ENCODE data around the gene NCOA6. TPM values are rescaled to one million over a fixed set of nuclear protein-coding genes. Genes with fewer than 3 reads are reported as not detected.

The NCOA6 gene
- total RNA-seq (2014; rRNA removed) (9.8 and 10.2 TPM in 2 replicates), Bru-seq, nascent RNA (percentile 89 among the genes with signal in this experiment), BruChase-seq, experiment 1, labeled RNA remaining after a 6-hour chase (percentile 90 among the genes with signal in this experiment), BruChase-seq, experiment 2, labeled RNA remaining after a 2-hour chase (percentile 88 among the genes with signal in this experiment)
- long read RNA-seq, partial matches to known transcripts = 32 of 67 reads
- long read RNA-seq, other reads (novel, unspliced or antisense) = 35 of 67 reads

DNA sequence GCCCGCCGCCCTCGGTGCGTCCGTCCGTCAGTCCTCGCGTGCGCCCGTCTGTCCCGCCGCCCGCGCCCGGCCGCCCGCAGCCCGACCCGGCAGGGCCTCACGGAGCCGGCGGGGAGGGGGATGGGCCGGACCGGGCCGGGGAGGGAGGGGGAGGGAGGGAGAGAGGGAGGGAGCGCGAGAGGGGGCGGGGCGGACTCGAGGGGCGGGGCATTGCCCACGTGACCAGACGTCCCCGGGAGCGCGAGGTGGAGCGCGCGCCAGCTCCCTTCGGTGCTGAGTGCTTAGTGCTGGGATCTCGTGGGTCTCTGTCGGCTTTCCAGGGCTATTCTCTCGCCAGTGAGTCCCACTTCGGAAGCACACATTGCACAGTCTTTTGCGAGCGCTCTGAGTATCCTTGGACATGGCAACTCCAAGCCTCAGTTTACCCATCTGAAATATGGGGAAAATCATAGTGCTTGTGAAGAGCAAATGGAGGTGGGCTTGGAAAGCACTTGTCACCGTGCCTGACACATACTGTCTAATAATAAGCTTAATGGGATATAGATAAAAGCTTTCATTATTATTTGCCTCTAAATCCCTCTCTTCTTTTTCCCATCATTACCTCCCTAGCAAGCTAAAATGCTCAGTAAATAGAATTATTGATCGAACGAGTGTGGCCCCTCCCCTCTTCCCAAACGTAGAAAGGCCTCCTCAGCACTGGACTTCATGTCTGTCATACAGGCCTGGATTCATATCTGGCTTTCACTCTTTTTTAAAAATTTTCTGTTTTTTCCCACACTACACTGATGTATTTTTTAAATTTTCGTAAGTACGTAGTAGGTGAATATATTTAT lies at the start of gene NCOA6:
TSS of gene NCOA6 (minus strand) at position 122 of the 833 bp plus-strand sequence. CDS start 43,296 bp downstream, outside the sequence.
- intact Hi-C loops (cut with micrococcal nuclease) = no loop called here
- H3K9ac ChIP-seq (ENCODE audit: low read length) = peak within 1 kb of the TSS; percentile 89
- TF ChIP-seq EZH2 (IDR thresholded peaks at IDR 0.05; ENCODE audit: low read length, unreplicated experiment) = no peak
- TF ChIP-seq, protein P1, sequence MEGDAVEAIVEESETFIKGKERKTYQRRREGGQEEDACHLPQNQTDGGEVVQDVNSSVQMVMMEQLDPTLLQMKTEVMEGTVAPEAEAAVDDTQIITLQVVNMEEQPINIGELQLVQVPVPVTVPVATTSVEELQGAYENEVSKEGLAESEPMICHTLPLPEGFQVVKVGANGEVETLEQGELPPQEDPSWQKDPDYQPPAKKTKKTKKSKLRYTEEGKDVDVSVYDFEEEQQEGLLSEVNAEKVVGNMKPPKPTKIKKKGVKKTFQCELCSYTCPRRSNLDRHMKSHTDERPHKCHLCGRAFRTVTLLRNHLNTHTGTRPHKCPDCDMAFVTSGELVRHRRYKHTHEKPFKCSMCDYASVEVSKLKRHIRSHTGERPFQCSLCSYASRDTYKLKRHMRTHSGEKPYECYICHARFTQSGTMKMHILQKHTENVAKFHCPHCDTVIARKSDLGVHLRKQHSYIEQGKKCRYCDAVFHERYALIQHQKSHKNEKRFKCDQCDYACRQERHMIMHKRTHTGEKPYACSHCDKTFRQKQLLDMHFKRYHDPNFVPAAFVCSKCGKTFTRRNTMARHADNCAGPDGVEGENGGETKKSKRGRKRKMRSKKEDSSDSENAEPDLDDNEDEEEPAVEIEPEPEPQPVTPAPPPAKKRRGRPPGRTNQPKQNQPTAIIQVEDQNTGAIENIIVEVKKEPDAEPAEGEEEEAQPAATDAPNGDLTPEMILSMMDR (conservative IDR thresholded peaks at IDR 0.05; ENCODE audit: low read depth, low read length) = no peak
- no peak for TF ChIP-seq EZH2phosphoT487 (IDR thresholded peaks at IDR 0.05; ENCODE audit: borderline replicate concordance, low read length)
- peak within 1 kb of the TSS; percentile 94 for H2AFZ ChIP-seq (ENCODE audit: low read length)
- CTCF ChIA-PET = interaction anchor here (1.0 kb wide), 1 partner anchor 246 kb away, joined by 3 read pairs; no protein-coding TSS in a partner anchor
- peaks cover 43% of the 10 kb centered on the region for H3K79me2 ChIP-seq (ENCODE audit: low read length)
- H3K4me3 ChIP-seq (ENCODE audit: low read length) = peak within 1 kb of the TSS; percentile 94
- peak within 1 kb of the TSS; percentile 99 for H3K4me2 ChIP-seq (ENCODE audit: low read length)
- peaks cover 15% of the 10 kb centered on the region for H3K4me1 ChIP-seq (ENCODE audit: insufficient read depth, low read length)
- BruUV-seq (replicated peaks) = TSS peak; percentile 86
- no peaks in the 10 kb centered on the region for H3K27me3 ChIP-seq (ENCODE audit: low read length)
- no peaks in the 10 kb centered on the region for H3K36me3 ChIP-seq (ENCODE audit: low read depth, low read length)
- peak; percentile 66 for ATAC-seq
- no peaks in the 10 kb centered on the region for H3F3A ChIP-seq (ENCODE audit: low read length, unreplicated experiment)
- H3K9me2 ChIP-seq (replicated peaks; ENCODE audit: low read length) = no peaks in the 10 kb centered on the region
- peak within 1 kb of the TSS; percentile 39 for H3K27ac ChIP-seq (ENCODE audit: low read length)
- H3K9me3 ChIP-seq (ENCODE audit: low read length) = no peaks in the 10 kb centered on the region
- POLR2A ChIA-PET (ENCODE audit: unreplicated experiment) = interaction anchor here (0.5 to 0.6 kb wide), 3 partner anchors 35 to 634 kb away, joined by 4 to 7 read pairs (median 4); partner anchors contain the start of gene PIGU
- peak; percentile 77 for DNase-seq
- H4K20me1 ChIP-seq (ENCODE audit: low read length) = peaks cover 22% of the 10 kb centered on the region

DNA sequence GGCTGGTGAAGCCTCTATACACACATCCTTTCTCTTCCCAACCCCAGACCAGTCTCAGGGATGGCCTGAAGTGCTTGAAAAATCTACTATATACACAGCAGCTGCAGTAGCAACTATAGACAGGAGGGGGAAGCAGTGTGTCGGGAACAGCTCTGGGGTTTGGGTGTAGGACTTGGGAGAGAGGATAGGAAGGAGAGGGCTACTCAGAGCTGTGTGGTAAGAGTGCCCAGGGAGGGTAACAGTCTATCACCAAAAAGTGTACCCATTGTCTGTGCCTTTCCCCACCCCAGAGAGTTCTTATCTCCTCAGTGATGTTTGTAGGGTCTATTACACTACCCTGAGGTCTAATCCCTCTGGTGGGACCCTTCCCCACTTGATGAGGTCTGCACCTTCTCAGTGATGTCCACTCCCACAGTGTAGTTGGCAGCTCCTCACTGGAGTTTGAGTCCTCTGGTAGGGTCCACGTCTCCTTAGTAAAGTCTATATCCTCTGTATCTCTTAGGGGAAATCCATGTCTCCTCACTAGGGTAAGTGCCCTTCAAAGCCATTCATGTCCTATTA lies 48.7 kb upstream of the NCOA6 start:
- Histone ChIP-seq H3K9me2 (replicated peaks; ENCODE audit: low read length) (no peaks in the 10 kb centered on the region), H3K4me2 (ENCODE audit: low read length) (no peak overlapping the region), H3K36me3 (ENCODE audit: low read depth, low read length) (no peaks in the 10 kb centered on the region), H3K27ac (ENCODE audit: low read length) (no peak overlapping the region), H3K9ac (ENCODE audit: low read length) (no peak overlapping the region), H3K27me3 (ENCODE audit: low read length) (no peaks in the 10 kb centered on the region), H3F3A (ENCODE audit: low read length, unreplicated experiment) (no peaks in the 10 kb centered on the region), H2AFZ (ENCODE audit: low read length) (no peak overlapping the region), H3K4me3 (ENCODE audit: low read length) (no peak overlapping the region), H3K9me3 (ENCODE audit: low read length) (no peaks in the 10 kb centered on the region), H3K79me2 (ENCODE audit: low read length) (peaks cover 20% of the 10 kb centered on the region), H3K4me1 (ENCODE audit: insufficient read depth, low read length) (peaks cover 14% of the 10 kb centered on the region), H4K20me1 (ENCODE audit: low read length) (no peaks in the 10 kb centered on the region)
- DNase-seq = peak; percentile 95
- TF ChIP-seq, protein P1 (conservative IDR thresholded peaks at IDR 0.05; ENCODE audit: low read depth, low read length) = peak; percentile 93
- no peak for TF ChIP-seq EZH2phosphoT487 (IDR thresholded peaks at IDR 0.05; ENCODE audit: borderline replicate concordance, low read length)
- peak; percentile 31 for ATAC-seq
- ChIA-PET CTCF (interaction anchor here (0.5 to 1.9 kb wide), 9 partner anchors 26 to 575 kb away, joined by 3 to 30 read pairs (median 4); partner anchors contain the start of genes GSS and MYH7B), POLR2A (ENCODE audit: unreplicated experiment) (interaction anchor here (0.6 to 1.3 kb wide), 3 partner anchors 82 to 404 kb away, joined by 3 to 5 read pairs (median 3); partner anchors contain the start of genes GSS, MMP24OS and MYH7B)
- BruUV-seq (replicated peaks) = no TSS peak
- intact Hi-C loops (cut with micrococcal nuclease) = loop anchor here (1.0 to 5.0 kb wide), 4 partner anchors 40 to 218 kb away; partner anchors contain the start of genes GSS, MYH7B and TRPC4AP

Measured in PC-3 (cell line).